Measurements from ENCODE around the gene ZNF319.

Gene ZNF319

DNA sequence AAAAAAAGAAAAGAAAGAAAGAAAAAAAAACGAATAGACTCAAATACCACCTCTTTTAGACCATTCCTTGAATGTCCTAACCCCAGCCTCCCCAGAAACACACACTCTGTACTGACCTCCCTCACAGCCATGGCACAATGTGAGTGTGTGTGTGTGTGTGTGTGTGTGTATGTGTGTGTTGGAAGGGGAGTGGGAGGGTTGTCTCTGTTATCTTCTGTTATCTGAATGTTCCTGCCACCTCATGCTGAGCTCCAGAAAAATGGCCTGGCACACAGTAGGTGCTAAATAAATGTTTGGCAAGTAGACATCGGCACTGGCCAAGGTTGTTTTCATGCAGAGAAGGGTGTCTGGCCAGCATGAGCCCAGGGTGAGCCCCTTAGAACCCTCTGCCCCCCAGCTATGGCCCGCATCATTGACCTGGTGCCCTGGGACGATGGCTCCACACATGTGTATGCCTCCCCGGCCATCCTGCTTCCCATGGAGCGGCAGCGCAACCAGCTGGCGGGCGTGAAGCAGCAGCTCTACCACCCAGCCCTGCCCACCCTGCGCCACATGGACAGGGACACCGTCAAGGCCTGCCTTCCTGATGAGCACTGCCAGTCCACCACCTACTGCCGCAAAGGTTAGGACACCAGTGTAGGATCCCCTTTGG lies 22.9 kb downstream of the ZNF319 start:
- DNase-seq (ENCODE audit: low spot score), result no peak

DNA sequence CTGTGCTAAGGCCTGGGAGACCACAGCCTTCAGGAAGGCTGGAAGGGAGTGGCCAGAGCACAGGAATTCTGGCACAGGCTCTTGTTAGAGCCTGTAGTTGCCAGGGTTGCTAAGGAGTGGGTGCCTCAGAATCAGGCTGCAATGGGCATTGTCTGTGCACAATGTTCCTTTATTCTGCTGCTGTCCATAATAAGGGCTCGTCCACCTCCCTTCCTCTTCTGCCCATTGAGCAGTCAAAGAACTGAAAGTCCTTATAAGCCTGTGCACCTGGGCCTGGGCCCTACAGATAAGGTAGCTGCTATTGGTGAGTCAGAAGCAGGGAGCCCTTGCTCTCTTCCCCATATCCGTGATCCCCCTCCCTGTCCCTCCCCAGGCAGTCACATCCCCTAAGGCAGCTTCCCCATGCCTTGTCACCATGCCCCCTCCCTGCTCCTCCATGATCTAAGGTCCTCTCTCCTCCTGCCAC lies 24.1 kb downstream of the ZNF319 start:
- DNase-seq (ENCODE audit: low spot score), result no peak

DNA sequence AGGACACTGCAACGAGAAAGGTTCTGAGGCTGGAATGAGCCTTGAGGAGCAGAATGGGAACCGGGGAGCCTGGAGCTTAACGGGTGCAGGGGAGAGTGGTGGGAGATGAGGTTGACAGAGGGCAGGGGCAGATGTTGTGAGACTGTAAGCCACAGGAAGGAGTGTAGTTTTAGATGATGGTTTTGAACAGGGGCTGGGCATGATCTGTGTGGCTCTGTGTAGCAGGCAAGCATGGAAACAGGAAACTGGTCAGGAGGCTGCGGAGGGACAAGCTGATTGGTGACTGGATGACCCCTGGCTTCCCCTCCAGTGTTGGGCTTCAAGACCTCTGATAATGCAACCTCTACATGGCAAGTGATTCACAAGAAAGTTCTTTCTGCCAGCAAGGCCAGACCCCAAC lies 28.2 kb downstream of the ZNF319 start:
- no peak for DNase-seq (ENCODE audit: low spot score)

DNA sequence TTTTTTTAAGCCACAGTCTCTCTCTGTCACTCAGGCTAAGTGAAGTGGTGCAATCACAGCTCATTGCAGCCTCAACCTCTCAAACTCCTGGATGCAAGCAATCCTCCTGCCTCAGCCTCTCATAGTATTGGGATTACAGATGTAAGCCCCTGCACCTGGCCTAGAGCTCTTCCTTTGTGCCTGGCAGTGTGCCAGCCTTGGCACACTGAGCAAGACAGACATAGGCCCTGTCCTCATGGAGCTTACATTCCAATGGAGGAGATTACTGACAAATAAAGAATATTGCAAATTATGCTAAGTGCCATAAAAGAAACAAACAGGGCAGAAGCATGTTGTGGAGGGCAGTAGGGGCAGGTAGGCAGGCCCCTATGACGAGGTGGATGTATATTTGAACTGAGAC lies 28.6 kb downstream of the ZNF319 start:
- no peak for DNase-seq (ENCODE audit: low spot score)

DNA sequence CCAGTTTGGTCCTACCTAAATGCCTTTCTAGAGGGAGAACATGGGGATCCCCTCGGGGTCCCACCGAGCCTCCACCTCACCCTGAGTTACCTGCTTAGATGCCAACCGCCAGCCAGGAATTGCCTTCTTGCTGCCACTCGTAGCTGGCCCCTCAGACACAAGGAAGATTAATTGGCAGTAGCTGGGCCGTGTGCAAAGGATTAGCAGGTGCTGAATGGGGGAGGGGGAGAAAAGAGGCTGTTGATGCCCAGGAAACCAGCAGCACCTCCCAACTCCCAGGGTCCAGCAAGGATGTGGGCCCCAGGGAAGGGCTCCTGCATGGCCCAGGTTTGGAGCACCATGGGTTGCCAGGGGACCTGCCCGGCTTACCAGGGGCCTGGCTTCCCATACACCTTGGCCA lies 29.5 kb downstream of the ZNF319 start, which contains the start of gene CNGB1:
Gene CNGB1 (minus strand): TSS at position 159 of the 400 bp plus-strand sequence. CDS start 3,842 bp downstream, outside the sequence.
- DNase-seq (ENCODE audit: low spot score), result no peak

DNA sequence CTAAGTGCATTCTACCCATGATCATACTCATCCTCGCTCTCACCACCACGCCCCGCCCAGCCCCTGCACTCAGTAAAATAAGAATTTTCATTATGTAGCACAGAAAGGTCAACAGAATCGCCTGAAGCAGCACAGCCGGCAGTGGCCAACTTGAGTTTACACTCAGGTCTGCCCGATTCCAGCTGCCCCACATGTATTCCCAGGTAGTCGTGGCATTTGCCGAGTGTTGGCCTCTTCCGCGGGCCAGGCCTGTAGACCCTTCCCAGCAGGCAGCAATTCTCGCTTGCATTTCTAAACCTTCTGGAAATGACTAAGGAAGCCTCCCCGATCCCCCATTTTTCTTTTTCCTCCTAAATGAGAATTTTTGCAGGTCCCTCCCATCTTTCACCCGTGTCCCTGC lies 30.2 kb downstream of the ZNF319 start:
- DNase-seq (ENCODE audit: low spot score), result no peak

DNA sequence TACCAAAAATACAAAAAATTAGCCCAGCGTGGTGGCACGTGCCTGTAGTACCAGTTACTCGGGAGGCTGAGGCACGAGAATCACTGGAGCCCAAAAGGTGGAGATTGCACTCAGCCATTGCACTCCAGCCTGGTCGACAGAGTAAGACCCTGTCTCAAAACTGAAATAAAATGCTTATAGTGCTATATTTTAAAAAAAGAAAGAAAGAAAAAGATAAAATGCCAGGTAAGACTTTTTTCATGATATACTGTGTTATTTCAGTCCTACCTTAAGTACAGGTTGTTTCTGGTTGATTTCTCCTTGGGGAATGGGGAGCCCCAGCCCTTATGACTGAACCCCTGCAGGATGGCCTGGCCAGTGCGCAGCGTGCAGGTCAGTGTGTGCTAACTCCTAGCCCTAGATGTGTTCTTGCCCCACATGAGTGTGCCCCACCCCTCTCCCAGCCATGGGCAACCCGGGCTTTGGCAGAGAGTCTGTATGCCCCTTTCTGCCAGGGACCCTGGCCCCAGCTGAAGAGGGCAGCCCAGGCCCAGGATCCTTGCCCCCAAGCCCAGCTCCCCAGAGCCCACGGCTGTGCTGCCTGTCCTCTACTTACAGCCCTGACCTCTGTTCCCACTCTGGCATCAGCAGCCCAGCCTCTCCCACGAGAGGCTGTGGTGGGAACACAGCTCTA lies 30.9 kb downstream of the ZNF319 start:
- no peak for DNase-seq (ENCODE audit: low spot score)

DNA sequence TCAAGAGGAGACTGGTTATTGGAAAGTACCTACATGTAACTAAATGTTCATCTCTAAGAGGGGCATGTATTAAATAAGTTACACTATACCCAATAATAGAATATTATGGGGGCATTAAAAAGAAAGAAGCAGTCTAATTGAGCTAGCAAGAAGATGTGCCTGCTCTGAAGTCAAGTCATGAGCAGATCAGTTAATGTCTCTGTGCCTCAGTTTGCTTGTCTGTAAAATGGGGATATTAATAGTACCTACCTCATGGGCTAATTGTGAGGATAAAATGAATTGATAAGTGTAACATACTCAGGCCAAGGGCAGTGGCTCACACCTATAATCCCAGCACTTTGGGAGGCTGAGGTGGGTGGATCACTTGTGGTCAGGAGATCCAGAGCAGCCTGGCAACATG lies 32.6 kb downstream of the ZNF319 start:
- no peak for DNase-seq (ENCODE audit: low spot score)

DNA sequence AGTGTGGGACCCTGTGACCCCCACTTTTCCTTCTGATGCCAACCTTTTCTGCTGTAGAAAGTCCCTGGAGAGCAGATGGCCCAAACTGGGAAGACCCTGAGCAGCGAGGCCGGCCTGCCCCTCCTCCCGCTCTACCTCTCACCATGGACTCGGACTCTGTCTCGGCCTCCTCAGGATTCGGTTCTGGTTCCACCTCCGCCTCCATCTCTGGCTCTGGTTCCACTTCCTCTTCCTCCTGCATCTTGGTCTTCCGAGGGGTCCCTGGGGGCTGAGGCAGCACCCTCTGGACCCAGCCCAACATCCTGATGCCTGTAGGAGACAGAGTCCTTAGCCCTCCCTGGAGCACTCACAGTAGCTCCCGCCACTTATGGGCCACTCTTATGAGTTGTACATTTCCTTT lies 33.5 kb downstream of the ZNF319 start:
- DNase-seq (ENCODE audit: low spot score), result no peak

DNA sequence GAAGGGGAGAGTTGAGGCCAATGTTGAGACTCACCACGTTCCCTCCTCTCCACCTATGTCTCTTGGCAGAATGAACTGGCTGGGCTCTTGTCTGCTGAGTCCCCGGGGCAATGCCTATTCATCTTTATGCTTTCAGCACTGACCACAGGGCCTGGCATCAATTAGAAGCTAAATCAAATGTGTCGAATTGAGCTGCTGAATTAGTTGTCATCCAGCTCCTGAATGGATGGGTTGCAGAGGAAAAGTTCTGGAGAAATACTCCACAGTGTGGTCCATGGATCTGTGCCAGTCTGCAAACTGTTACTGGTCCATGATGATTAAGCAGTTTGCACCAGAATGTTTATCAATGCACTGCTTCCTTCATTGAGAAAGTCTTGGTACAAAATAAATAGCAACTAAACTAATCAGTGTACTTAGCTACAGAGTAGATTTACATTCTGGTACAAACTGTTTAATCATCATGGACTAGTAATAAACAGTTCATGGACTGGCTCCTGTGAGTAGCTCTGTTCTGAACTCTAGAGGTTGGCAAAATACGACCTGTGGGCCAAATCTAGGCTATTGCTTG lies 34.2 kb downstream of the ZNF319 start:
- no peak for DNase-seq (ENCODE audit: low spot score)

DNA sequence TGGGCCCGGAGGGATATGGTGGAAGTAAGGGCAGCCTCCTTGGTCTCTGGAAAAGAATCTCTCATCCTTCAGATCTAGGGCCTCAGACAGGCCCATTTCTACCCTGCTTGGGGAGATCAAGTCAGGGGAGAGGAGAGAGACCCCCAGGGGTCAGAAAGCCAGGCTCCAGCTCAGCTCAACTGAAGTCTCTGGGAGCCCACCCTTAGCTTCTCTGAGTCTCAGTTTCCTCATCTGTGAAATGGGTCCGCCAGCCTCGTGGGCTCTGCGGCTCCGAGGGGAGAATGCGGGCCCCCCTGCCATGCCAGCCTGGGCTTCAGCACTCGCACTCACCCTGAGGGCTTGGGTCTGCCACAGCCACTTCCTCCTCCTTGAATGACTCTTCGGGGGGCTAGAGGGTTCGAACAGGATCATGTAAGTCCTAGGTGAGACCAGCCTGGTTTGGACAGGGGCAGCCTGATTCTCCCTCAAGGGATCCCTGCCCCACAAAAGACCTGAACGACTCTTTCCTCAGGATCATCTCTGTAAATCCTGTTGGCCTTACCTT lies 36.2 kb downstream of the ZNF319 start:
- no peak for DNase-seq (ENCODE audit: low spot score)

DNA sequence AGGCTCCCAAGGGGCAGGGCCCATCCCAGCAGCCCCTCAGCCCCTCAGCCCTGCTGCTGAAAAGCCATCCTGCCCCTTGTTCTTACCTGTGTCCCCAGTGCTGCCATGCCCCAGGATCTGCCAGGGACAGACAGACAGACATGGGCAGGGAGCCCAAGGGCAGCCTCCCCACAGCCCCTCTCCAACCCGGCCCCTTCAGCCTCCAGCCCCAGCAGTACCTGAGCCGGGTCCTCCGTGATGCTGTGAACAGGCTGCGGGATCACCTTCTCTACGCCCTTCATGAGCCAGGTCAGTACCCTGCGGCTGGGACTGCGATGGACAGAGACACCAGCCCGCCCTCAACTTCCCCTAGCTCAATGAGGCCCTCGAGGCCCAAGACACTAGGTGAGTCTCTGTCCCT lies 37.7 kb downstream of the ZNF319 start:
- DNase-seq (ENCODE audit: low spot score), result no peak

DNA sequence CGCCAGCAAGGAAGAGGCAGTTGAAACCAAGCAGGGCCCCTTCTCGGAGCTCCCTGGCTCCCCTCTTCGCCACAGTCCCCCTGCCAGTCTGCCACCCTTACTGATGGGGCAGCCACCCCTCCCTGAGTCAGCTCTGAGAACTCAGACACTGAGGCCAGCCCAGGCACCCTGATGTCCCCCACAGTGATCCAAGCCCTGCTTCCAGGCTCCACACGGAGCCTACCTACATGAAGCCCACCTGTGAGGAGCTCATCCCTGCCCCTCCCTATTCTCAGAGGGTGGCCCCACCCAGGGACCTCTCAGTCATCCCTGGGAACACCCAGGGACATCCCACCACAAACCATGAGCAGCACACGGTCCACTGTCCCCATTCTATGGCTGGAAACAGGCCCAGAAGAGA lies 38.4 kb downstream of the ZNF319 start:
- DNase-seq (ENCODE audit: low spot score), result no peak

DNA sequence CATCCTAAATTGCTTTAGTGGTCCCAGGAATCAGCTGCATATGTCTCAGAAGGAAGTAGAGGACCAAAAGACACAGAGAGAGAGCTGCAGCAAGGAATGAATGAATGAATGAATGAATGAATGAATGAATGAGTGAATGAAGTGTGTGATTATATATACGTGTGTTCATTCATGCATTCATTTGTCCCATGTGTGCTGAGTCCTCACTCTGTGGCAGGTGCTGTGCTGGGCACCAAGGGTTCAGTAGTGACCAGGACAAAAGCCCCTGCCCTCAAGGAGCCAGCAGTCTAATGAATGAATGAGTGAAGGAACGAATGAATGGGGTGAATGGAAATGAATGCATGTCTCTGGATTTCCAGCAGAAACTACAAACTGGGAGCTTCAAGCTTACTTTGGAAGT lies 38.9 kb downstream of the ZNF319 start:
- no peak for DNase-seq (ENCODE audit: low spot score)

DNA sequence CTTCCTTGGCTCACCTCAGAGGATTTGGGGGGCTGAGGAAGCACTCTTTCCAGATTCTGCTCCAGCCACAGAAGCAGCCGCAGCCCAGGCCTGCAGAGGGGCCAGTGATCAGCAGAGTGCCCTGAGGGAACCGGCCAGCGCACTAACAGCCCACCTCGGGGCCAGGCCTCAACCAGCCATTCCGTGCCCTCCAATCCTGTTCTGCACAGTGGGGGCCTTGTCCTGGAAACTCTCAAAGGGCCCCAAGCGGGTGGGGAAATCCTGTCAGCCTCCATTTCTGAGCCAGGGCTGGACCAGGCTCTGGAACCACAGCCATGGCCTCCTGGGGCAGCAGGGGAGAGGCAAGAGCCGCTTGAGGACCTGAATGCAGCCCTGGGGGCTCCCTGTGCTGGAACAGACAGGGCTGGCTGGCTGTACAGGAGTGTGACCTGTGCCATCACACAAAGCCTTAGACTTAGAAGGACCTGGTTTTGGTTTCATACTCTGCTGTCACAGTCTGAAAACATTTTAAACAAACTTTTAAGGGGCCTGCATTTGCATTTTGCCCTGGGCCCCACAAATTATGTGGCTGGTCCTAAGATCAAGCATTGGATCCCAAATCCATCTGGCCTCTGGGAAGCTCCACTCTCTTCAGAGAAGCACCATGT lies 39.5 kb downstream of the ZNF319 start:
- no peak for DNase-seq (ENCODE audit: low spot score)

DNA sequence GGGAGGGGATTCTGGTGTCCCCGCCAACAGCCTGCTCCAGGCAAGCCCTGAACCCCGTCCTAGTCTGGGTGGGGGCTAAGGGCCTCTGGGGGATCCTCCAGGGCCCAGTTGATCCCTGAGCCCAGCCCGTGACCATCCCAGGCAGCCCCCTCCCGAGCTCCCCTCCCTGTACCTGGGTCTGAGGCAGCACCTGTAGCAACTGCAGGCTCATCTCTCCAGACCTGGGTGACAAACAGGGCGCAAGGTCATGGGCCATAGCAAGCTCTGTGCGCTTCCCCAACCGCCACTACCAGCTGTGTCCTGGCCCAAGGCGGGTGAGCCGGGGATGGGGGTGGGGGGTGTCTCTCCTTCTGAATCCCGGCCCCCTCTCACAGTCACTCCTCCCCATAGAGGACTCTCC lies 40.2 kb downstream of the ZNF319 start:
- DNase-seq (ENCODE audit: low spot score), result no peak

DNA sequence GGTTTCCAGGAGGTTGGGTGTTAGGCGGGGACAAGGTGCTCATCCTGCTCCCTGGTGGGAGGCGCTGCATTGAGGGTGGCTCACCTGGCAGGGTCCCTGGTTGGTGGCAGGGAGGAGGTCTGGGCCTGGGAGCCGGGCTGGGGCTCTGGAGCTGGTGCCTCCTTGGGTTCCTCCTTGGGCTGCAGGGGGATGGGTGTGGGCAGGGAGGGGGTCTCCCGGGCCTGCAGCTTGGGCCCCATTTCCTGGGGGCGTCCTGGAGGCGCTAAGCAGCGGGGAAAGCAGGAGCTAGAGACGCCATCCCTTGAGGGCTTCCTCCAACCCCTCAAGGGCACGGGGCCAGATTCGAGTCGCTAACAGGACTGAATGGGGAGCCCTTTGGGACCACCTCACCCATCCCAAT lies 40.7 kb downstream of the ZNF319 start:
- no peak for DNase-seq (ENCODE audit: low spot score)

DNA sequence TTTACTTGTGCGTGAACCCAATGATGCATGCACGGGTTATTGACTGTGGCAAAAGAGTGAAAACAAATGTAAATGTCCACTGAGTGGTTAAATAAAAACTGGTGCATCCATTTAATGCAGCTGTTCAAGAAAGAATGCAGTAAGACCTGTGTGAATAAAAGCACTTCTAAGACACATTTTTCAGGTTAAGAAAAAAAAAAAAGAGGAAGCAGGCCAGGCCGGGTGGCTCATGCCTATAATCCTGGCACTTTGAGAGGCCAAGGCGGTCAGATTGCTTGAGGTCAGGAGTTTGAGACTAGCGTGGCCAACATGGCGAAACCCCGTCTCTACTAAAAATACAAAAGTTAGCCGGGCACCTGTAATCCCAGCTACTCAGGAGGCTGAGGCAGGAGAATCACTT lies 41.4 kb downstream of the ZNF319 start:
- no peak for DNase-seq (ENCODE audit: low spot score)

DNA sequence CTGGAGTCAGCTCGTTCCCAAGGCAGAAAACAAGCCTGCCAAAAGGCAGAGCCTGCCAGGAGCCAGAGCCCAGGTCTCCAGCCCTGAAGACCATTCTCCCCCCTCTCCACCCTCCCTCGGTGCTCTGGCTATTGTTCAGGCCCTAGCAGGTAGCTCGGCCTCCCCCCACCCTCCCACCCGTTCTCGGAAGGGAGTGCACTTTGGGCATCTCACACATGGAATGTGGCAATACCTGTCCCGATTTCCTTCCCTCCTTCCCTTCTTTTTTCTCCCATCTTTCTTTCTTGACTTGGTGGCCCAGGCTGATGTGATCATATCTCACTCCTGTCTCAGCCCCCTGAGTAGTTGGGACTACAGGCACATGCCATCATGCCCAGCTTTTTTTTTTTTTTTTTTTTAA lies 41.9 kb downstream of the ZNF319 start:
- no peak for DNase-seq (ENCODE audit: low spot score)

DNA sequence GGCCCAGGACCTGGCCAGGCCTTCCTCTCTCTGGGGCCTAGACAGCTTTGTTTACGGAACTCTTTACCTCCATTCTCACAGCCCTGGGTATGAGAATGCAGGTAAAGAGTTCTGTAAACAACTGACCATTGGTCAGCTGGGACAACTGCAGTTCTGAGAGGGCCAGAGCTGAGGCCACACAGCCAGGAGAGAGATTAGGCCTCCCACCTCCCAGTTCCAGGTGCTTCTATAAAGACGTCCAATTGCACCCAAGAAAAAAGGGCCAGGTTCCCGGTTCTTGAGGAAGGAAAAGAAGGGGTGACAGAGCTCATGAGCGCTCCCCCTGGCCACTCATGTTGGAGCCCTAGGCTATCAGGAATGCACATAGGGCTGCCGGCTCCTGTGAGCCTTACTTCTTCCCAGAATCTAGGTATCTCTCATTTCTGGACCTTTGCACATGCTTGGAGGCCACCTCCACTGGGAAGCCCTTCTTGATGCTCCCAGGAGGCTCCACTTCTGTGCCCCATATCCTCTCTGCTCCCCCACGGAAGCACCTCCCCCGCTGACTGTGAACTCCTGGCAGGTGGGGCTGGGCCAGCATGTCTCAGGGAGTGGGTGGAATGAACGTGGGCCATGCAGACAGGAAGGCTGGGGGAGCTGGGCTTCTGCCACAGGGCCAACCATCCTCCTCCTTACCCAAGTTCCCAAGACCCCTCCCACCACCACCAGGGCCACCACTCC lies 42.6 kb downstream of the ZNF319 start:
- DNase-seq (ENCODE audit: low spot score), result no peak

DNA sequence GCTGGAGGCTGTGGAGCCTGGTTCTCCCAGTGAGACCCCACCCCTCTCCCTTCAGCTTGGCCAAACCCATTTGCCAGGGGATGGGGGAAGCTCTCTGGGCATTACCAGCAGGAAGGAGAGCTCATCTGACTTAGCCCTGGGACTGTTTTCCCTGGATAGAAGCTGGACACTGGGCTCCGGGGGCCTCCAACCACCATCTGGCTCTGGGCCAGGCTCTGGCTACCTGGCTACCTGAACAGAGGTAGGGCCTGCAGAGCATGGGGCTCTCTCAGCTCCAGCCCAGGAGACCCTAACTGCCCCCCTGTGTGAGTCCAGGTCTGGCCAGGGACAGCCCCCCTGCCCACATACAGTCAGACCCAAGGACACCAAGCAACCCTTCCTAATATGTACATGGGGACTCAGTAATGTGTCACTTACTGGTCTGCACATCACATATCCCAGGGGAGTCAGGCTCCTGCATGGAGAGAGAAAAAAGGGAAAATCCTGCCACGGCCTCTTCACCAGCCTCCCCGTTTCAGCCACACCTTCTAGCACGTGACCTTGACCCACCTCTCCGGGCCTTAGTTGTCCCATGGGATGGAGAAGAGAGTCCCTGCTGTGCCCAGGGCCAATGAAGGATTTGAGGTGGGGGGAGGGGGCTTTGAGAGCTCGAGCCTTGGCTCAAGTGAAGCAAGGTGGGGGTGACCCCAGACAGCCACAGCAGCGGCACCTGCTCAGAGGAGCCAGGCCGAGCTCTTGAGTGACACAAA lies 43.4 kb downstream of the ZNF319 start:
- no peak for DNase-seq (ENCODE audit: low spot score)
